SH-SY5Y (cell line): ENCODE results near the gene NDUFS7.

Source experiments
- GATA2 ChIP-seq: IDR thresholded peaks from 2 replicates; pipeline ENCODE4 v1.6.1; 2011; ENCODE audit warnings: mild to moderate bottlenecking, low read depth, low read length
- GATA3 ChIP-seq: IDR thresholded peaks from 2 replicates; pipeline ENCODE4 v1.6.1; 2011; ENCODE audit warnings: low read depth, mild to moderate bottlenecking, low read length, moderate library complexity

The NDUFS7 gene

GRCh38 chr19:1395194-1396018, 11.7 kb downstream of the NDUFS7 start:
- TF ChIP-seq GATA3: no peak
- no peak for TF ChIP-seq GATA2

- TF ChIP-seq GATA2: no peak
- TF ChIP-seq GATA3: no peak
Observed at GRCh38 chr19:1396019-1396767, 12.5 kb downstream of the NDUFS7 start.

- TF ChIP-seq GATA2 (no peak), GATA3 (no peak)
Observed at GRCh38 chr19:1396768-1397679, 13.3 kb downstream of the NDUFS7 start.

- no peak for TF ChIP-seq GATA2
- no peak for TF ChIP-seq GATA3
Observed at GRCh38 chr19:1397838-1398237, 14.1 kb downstream of the NDUFS7 start.

- no peak for TF ChIP-seq GATA3
- no peak for TF ChIP-seq GATA2
Observed at GRCh38 chr19:1399079-1399478, 15.4 kb downstream of the NDUFS7 start.

GRCh38 chr19:1399745-1400144, 16.0 kb downstream of the NDUFS7 start:
- TF ChIP-seq GATA2: no peak
- no peak for TF ChIP-seq GATA3

- no peak for TF ChIP-seq GATA2
- no peak for TF ChIP-seq GATA3
Observed at GRCh38 chr19:1400281-1401137, 16.8 kb downstream of the NDUFS7 start.

- no peak for TF ChIP-seq GATA3
- TF ChIP-seq GATA2: no peak
Observed at GRCh38 chr19:1401138-1401888, 17.6 kb downstream of the NDUFS7 start, which contains the start of gene GAMT. Gene GAMT, minus strand, starts transcription at chr19:1401542. Its CDS starts 66 bp downstream, at chr19:1401476.

- TF ChIP-seq GATA2: no peak
- no peak for TF ChIP-seq GATA3
Observed at GRCh38 chr19:1401889-1402217, 18.1 kb downstream of the NDUFS7 start.

- no peak for TF ChIP-seq GATA3
- no peak for TF ChIP-seq GATA2
Observed at GRCh38 chr19:1402411-1403070, 18.8 kb downstream of the NDUFS7 start.

GRCh38 chr19:1406774-1407527, 23.2 kb downstream of the NDUFS7 start:
- no peak; the same call in 1 of the 2 replicates for TF ChIP-seq GATA2
- TF ChIP-seq GATA3: no peak
